Epithelial cell of proximal tubule (primary cell): ENCODE measurements around the gene TLCD1. TPM values are rescaled to one million over a fixed set of nuclear protein-coding genes. Genes with fewer than 3 reads are reported as not detected.

Experiments used
- DNase-seq: peaks from one replicate; pipeline ENCODE4 v3.0.0-alpha.2; 2011; ENCODE audit warnings: low read depth
- H3K4me3 ChIP-seq: 2 replicates; pipeline ENCODE4 v1.5.1; 2011; ENCODE audit warnings: low read depth, mild to moderate bottlenecking, low read length
- CTCF ChIP-seq: conservative IDR thresholded peaks from 2 replicates; pipeline ENCODE4 v1.5.1; 2012; ENCODE audit warnings: low read depth, mild to moderate bottlenecking, low read length
- total RNA-seq: library from RNA; depleted of rRNA; stranded (reverse); fragments of >200 nt; gene quantifications from 2 replicates; pipeline ENCODE4 v1.2.3, GENCODE V29; 2015

Gene TLCD1
- total RNA-seq, 1 donor from 2014 or later: 14.5 TPM

- no peak overlapping the region for H3K4me3 ChIP-seq
- DNase-seq: no peak
- no peak for TF ChIP-seq CTCF
These were observed 13.2 kb downstream of the TLCD1 start for GRCh38 chr17:28712705-28713415.

- H3K4me3 ChIP-seq: no peak overlapping the region
- TF ChIP-seq CTCF: no peak
- no peak for DNase-seq
These were observed 13.9 kb downstream of the TLCD1 start for GRCh38 chr17:28712032-28712704.

GRCh38 chr17:28711723-28712031, 14.4 kb downstream of the TLCD1 start, which contains the start of gene PROCA1:
PROCA1 (minus strand) TSS chr17:28711888; CDS start chr17:28711660, 228 bp downstream.
- H3K4me3 ChIP-seq: peak within 1 kb of the TSS; percentile 56
- TF ChIP-seq CTCF: no peak
- DNase-seq: no peak

- TF ChIP-seq CTCF: no peak
- DNase-seq: no peak
- peak overlapping the region; percentile 56 for H3K4me3 ChIP-seq
These were observed 14.9 kb downstream of the TLCD1 start for GRCh38 chr17:28710861-28711722.

- DNase-seq: no peak
- no peak for TF ChIP-seq CTCF
- H3K4me3 ChIP-seq: no peak overlapping the region
These were observed 18.7 kb downstream of the TLCD1 start for GRCh38 chr17:28707339-28707720.

GRCh38 chr17:28706471-28707338, 19.3 kb downstream of the TLCD1 start:
- no peak for DNase-seq
- TF ChIP-seq CTCF: no peak
- H3K4me3 ChIP-seq: no peak overlapping the region
